ENCODE measurements around the gene ARHGEF33.

Gene ARHGEF33

DNA sequence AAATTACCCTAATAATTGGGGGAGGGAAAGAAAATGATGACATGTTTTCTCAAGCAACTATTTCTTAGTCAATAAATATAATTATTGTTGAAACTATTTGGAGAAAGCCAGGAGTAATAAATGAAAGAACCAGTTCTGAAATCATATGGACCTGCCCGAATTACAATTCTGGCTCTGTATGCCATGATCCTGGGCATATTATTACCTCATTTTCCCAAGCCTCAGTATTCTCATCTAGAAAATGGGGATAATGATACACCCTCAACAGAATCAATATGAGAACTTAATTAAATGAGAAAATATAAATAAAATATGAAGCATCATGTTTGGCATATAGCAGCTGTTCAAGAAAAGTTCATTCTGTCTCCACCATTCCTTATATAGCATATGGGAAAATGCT, 22.9 kb downstream of the ARHGEF33 start:
- TF ChIP-seq CTCF (IDR thresholded peaks at IDR 0.05; ENCODE audit: insufficient read depth, low read length) (no peak), POLR2AphosphoS5 (IDR thresholded peaks at IDR 0.05; ENCODE audit: low read depth) (no peak), SPI1 (IDR thresholded peaks at IDR 0.05; ENCODE audit: borderline replicate concordance, low read depth) (no peak), REST (IDR thresholded peaks at IDR 0.05; ENCODE audit: insufficient replicate concordance, low read depth) (no peak), GABPA (IDR thresholded peaks at IDR 0.05; ENCODE audit: low read depth) (no peak)

GRCh38 chr2:38922389-38922788, 32.7 kb downstream of the ARHGEF33 start:
- H3K27ac ChIP-seq (replicated peaks), result no peak overlapping the region
- no peak overlapping the region for H3K4me3 ChIP-seq (replicated peaks; ENCODE audit: insufficient read depth, low read length)
- no peak for DNase-seq (ENCODE audit: low read depth in 1 of 2, low spot score in 1 of 2)
- H3K27me3 ChIP-seq (ENCODE audit: insufficient read depth, poor library complexity, severe bottlenecking), result no peaks in the 10 kb centered on the region
- TF ChIP-seq REST (IDR thresholded peaks at IDR 0.05; ENCODE audit: insufficient replicate concordance, low read depth) (no peak), GABPA (IDR thresholded peaks at IDR 0.05; ENCODE audit: low read depth) (no peak), SPI1 (IDR thresholded peaks at IDR 0.05; ENCODE audit: borderline replicate concordance, low read depth) (no peak), POLR2AphosphoS5 (IDR thresholded peaks at IDR 0.05; ENCODE audit: low read depth) (no peak), CTCF (IDR thresholded peaks at IDR 0.05; ENCODE audit: insufficient read depth, low read length) (no peak)

More for the DNA sequence above, 22.9 kb downstream of the ARHGEF33 start:
- no peak for DNase-seq (ENCODE audit: low read depth in 1 of 2, low spot score in 1 of 2)
- Histone ChIP-seq H3K27me3 (ENCODE audit: insufficient read depth, poor library complexity, severe bottlenecking) (no peaks in the 10 kb centered on the region), H3K27ac (replicated peaks) (no peak overlapping the region), H3K4me3 (replicated peaks; ENCODE audit: insufficient read depth, low read length) (no peak overlapping the region)

DNA sequence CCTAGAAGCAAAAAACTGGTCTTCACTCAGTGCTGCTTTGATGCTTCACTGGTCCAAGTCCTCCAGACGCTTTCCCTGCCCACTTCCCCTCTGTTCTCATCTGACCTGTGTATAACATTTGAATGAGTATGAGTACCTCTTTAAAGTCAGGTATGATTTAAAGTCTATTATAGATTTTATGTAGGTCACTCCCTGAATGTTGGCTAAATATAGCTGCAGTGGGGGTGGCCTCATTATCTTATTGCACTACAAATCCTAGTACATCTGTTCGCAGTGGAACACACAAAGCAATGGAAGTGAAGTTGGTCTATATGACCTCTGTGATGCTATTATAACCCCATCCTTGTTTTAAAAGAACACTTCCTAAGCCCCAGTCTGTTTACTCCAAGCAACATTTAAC, 33.2 kb downstream of the ARHGEF33 start:
- no peak for DNase-seq (ENCODE audit: low read depth in 1 of 2, low spot score in 1 of 2)
- Histone ChIP-seq H3K27me3 (ENCODE audit: insufficient read depth, poor library complexity, severe bottlenecking) (no peaks in the 10 kb centered on the region), H3K27ac (replicated peaks) (no peak overlapping the region), H3K4me3 (replicated peaks; ENCODE audit: insufficient read depth, low read length) (no peak overlapping the region)
- TF ChIP-seq GABPA (IDR thresholded peaks at IDR 0.05; ENCODE audit: low read depth), result no peak
- TF ChIP-seq SPI1 (IDR thresholded peaks at IDR 0.05; ENCODE audit: borderline replicate concordance, low read depth), result no peak
- TF ChIP-seq REST (IDR thresholded peaks at IDR 0.05; ENCODE audit: insufficient replicate concordance, low read depth), result no peak
- no peak for TF ChIP-seq CTCF (IDR thresholded peaks at IDR 0.05; ENCODE audit: insufficient read depth, low read length)
- TF ChIP-seq POLR2AphosphoS5 (IDR thresholded peaks at IDR 0.05; ENCODE audit: low read depth), result no peak

All from HL-60 (cell line).